ENCODE results near the gene OGDH. TPM values are rescaled to one million over a fixed set of nuclear protein-coding genes. Genes with fewer than 3 reads are reported as not detected.

The OGDH gene
- total RNA-seq, 1 experiment from 2014 or later, result 69.1 TPM

DNA sequence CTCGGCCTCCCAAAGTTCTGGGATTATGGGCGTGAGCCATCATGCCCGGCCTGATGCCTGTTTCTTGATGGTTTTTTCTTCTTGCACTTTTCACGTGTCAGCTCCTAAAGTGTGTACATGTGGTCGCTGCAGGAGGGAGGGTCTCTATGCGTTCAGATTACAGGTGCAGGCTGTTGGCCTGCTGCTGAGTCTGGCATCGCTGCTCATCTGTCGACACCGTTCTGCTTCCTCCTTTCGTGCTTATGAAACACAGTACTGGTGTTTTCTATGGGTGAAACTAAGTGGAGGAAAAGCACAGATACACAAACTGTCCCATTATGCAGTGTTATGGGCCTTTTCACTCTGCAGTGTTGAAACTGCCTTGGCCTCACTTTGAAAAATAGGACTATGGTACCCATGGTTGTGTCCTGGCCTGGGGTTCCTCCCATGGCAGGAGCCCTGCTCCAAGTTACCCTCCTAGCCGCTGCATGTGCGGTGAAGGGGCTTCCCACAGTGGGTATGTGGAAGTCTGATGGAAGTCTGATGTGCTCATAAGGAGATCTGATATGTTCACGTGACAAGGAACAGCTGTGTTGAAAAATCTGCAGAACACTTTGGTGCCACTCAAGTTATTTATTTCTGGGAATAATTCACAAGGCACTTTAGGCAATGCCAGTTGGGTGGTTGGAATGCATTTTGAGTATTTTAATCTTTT, 23.5 kb downstream of the OGDH start:
- H3K9ac ChIP-seq (ENCODE audit: low read length), result no peak overlapping the region
- no TSS peak for BruUV-seq (replicated peaks)
- no peaks in the 10 kb centered on the region for H3K9me2 ChIP-seq (ENCODE audit: insufficient read depth)
- peaks cover 2 to 8% of the 10 kb centered on the region in 2 experiments; a peak in 2 of 4 replicates for H3K36me3 ChIP-seq (ENCODE audit: control insufficient read depth in 1 of 2, insufficient read depth in 2 of 2, low read length in 2 of 2)
- H3K4me2 ChIP-seq (ENCODE audit: low read length), result no peak overlapping the region
- CTCF ChIA-PET, result no interaction called here
- peaks cover 13% of the 10 kb centered on the region; the same call in 1 of the 2 replicates for H3K79me2 ChIP-seq (ENCODE audit: insufficient read depth, low read length)
- POLR2A ChIA-PET, result no interaction called here
- DNase-seq (ENCODE audit: low read depth, low spot score) (no peak), ATAC-seq (no peak)
- RAD21 ChIA-PET (ENCODE audit: low non-redundant PET in 1 of 2, low total read pairs in 2 of 2, uncharacterized antibody in 2 of 2, unreplicated experiment in 2 of 2), result no interaction called here
- H3K27me3 ChIP-seq (ENCODE audit: insufficient read depth, low read length), result no peaks in the 10 kb centered on the region
- no peak overlapping the region for H2AFZ ChIP-seq (ENCODE audit: low read depth, low read length, poor library complexity, severe bottlenecking)
- intact Hi-C loops (cut with micrococcal nuclease), result no loop called here
- H3K27ac ChIP-seq (ENCODE audit: low read depth, low read length), result no peak overlapping the region
- H3K9me3 ChIP-seq (ENCODE audit: control insufficient read depth in 1 of 2, insufficient read depth in 1 of 2, low read depth in 1 of 2, low read length in 2 of 2), result no peaks in the 10 kb centered on the region
- no peaks in the 10 kb centered on the region for H4K20me1 ChIP-seq (ENCODE audit: insufficient read depth)
- TF ChIP-seq, protein P1, sequence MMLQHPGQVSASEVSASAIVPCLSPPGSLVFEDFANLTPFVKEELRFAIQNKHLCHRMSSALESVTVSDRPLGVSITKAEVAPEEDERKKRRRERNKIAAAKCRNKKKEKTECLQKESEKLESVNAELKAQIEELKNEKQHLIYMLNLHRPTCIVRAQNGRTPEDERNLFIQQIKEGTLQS (IDR thresholded peaks at IDR 0.05), result no peak
- TF ChIP-seq, protein P2, sequence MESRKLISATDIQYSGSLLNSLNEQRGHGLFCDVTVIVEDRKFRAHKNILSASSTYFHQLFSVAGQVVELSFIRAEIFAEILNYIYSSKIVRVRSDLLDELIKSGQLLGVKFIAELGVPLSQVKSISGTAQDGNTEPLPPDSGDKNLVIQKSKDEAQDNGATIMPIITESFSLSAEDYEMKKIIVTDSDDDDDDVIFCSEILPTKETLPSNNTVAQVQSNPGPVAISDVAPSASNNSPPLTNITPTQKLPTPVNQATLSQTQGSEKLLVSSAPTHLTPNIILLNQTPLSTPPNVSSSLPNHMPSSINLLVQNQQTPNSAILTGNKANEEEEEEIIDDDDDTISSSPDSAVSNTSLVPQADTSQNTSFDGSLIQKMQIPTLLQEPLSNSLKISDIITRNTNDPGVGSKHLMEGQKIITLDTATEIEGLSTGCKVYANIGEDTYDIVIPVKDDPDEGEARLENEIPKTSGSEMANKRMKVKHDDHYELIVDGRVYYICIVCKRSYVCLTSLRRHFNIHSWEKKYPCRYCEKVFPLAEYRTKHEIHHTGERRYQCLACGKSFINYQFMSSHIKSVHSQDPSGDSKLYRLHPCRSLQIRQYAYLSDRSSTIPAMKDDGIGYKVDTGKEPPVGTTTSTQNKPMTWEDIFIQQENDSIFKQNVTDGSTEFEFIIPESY (IDR thresholded peaks at IDR 0.05; ENCODE audit: extremely low read depth, insufficient replicate concordance, low read length), result no peak
- no peak for TF ChIP-seq JUND (IDR thresholded peaks at IDR 0.05)
- TF ChIP-seq ZFX (IDR thresholded peaks at IDR 0.05), result no peak
- TF ChIP-seq POLR2AphosphoS5 (IDR thresholded peaks at IDR 0.05; ENCODE audit: low read depth, low read length), result no peak
- TF ChIP-seq EGR1 (IDR thresholded peaks at IDR 0.05; ENCODE audit: low read depth), result no peak
- no peak for TF ChIP-seq ELF1 (IDR thresholded peaks at IDR 0.05; ENCODE audit: borderline replicate concordance, low read depth)
- TF ChIP-seq EZH2phosphoT487 (IDR thresholded peaks at IDR 0.05; ENCODE audit: borderline replicate concordance), result no peak
- H3K4me3 ChIP-seq (replicated peaks in 1 of 2; ENCODE audit: low read depth in 1 of 2, low read length in 2 of 2), result no peak overlapping the region
- H3K4me1 ChIP-seq (ENCODE audit: control insufficient read depth in 1 of 2, insufficient read depth in 2 of 2, low read length in 2 of 2), result peaks cover 5 to 17% of the 10 kb centered on the region in 2 experiments

Measured in HCT116 (cell line).